Endothelial cell of umbilical vein (primary cell): ENCODE results near the gene TP73. TPM values are rescaled to one million over a fixed set of nuclear protein-coding genes. Genes with fewer than 3 reads are reported as not detected.

Experiments
- BruUV-seq: library from RNA; stranded (reverse); fragments of 400-500 nt; replicated peaks from 2 replicates; lab custom pipeline; 2021; lab: Mats Ljungman, UMichigan
- CTCF ChIA-PET: fragments of 300-600, 350-600 bp; sonication (Branson Sonifier 250); formaldehyde crosslinking; loops from one replicate; lab custom pipeline; 2021; ENCODE audit warnings: antibody characterized with exemption, inconsistent platforms; lab: Charles Lee
- POLR2A ChIA-PET: fragments of 300-600, 350-600 bp; sonication (Branson Sonifier 250); formaldehyde crosslinking; loops from one replicate; lab custom pipeline; 2021; ENCODE audit warnings: antibody characterized with exemption, inconsistent platforms; lab: Charles Lee
- DNase-seq: peaks from one replicate; pipeline ENCODE4 v3.0.0-alpha.2; 2011; ENCODE audit warnings: low read depth, low spot score
- FAIRE-seq: peaks from 2 replicates; lab custom pipeline; 2011; peaks lifted over from hg19 to GRCh38; lab: Jason Lieb, UNC
- H2AFZ ChIP-seq: 2 replicates; pipeline ENCODE4 v1.6.0; 2012; ENCODE audit warnings: low read depth, low read length, control low read depth, inconsistent platforms
- H3K27ac ChIP-seq: 2 replicates; pipeline ENCODE4 v1.5.1; 2011; ENCODE audit warnings: low read depth, mild to moderate bottlenecking, control low read depth, low read length, moderate library complexity; ENCODE audit not compliant: insufficient read depth
- H3K27me3 ChIP-seq, 2 experiments: 2 replicates each; pipeline versions ENCODE4 v1.6.0 to v1.6.1; 2011; ENCODE audit warnings: low read length in 2 of 2, mixed read lengths in 1 of 2; ENCODE audit not compliant: control insufficient read depth in 2 of 2, insufficient read depth in 2 of 2
- H3K36me3 ChIP-seq, 2 experiments: 2 replicates in 1 of 2; 3 replicates in 1 of 2; pipeline ENCODE4 v1.5.1; 2011; ENCODE audit warnings: low read length in 2 of 2, mild to moderate bottlenecking in 1 of 2, moderate library complexity in 1 of 2; ENCODE audit not compliant: control insufficient read depth in 2 of 2, insufficient read depth in 2 of 2; ENCODE audit errors: extremely low read depth in 1 of 2
- H3K4me1 ChIP-seq: 3 replicates; pipeline ENCODE4 v1.5.1; 2011; ENCODE audit warnings: mild to moderate bottlenecking, low read length; ENCODE audit not compliant: control insufficient read depth, insufficient read depth; ENCODE audit errors: extremely low read depth
- H3K4me2 ChIP-seq: 2 replicates; pipeline ENCODE4 v1.6.1; 2011; ENCODE audit warnings: low read length, control low read depth, mixed read lengths; ENCODE audit not compliant: insufficient read depth
- H3K4me3 ChIP-seq, 3 experiments: fragments of 200-600 bp in 1 of 3; sonication (generic), shearing (Covaris generic) in 1 of 3; replicated peaks in 1 of 3; 2 replicates each; pipeline ENCODE4 v1.5.1; 2011 to 2016; ENCODE audit warnings: control low read depth in 3 of 3, low read length in 3 of 3, mild to moderate bottlenecking in 2 of 3, inconsistent platforms in 1 of 3, low read depth in 1 of 3, moderate library complexity in 1 of 3; ENCODE audit not compliant: insufficient read depth in 1 of 3
- H3K79me2 ChIP-seq: 2 replicates; pipeline ENCODE4 v1.6.0; 2012; ENCODE audit warnings: low read length, inconsistent platforms; ENCODE audit not compliant: control insufficient read depth, insufficient read depth
- H3K9ac ChIP-seq: replicated peaks from 2 replicates; pipeline ENCODE3; 2011; ENCODE audit warnings: low read length, control low read depth; ENCODE audit not compliant: insufficient read depth; ENCODE audit errors: extremely low read depth
- H3K9me1 ChIP-seq: replicated peaks from 3 replicates; pipeline ENCODE4 v1.6.0; 2011; ENCODE audit warnings: mild to moderate bottlenecking, low read length; ENCODE audit not compliant: control insufficient read depth, insufficient read depth; ENCODE audit errors: extremely low read depth
- H3K9me3 ChIP-seq: replicated peaks from 2 replicates; pipeline ENCODE4 v1.5.1; 2012; ENCODE audit warnings: low read length, inconsistent platforms; ENCODE audit not compliant: control insufficient read depth, insufficient read depth
- H4K20me1 ChIP-seq: replicated peaks from 2 replicates; pipeline ENCODE3; 2011; ENCODE audit warnings: mild to moderate bottlenecking, low read length; ENCODE audit not compliant: control insufficient read depth, insufficient read depth; ENCODE audit errors: extremely low read depth
- CTCF ChIP-seq, 2 donors: IDR thresholded peaks; 1 replicate in 1 of 2; 2 replicates in 1 of 2; pipeline ENCODE4 v1.5.1; 2011; ENCODE audit warnings: low read length in 2 of 2, mild to moderate bottlenecking in 2 of 2, moderate library complexity in 2 of 2, control low read depth in 1 of 2, inconsistent platforms in 1 of 2, low read depth in 1 of 2; ENCODE audit not compliant: insufficient read depth in 1 of 2; ENCODE audit errors: extremely low read depth in 1 of 2
- EZH2 ChIP-seq: IDR thresholded peaks from 2 replicates; pipeline ENCODE4 v1.6.1; 2012; ENCODE audit warnings: borderline replicate concordance, low read depth, mild to moderate bottlenecking, moderate library complexity, low read length, inconsistent platforms; ENCODE audit not compliant: severe bottlenecking
- FOS ChIP-seq: IDR thresholded peaks from 2 replicates; pipeline ENCODE4 v1.6.1; 2011; ENCODE audit warnings: mild to moderate bottlenecking, low read length, moderate library complexity, borderline replicate concordance; ENCODE audit not compliant: insufficient read depth
- GATA2 ChIP-seq: IDR thresholded peaks from 2 replicates; pipeline ENCODE4 v1.7.0; 2011; ENCODE audit warnings: low read depth, mild to moderate bottlenecking, moderate library complexity, mixed read lengths, low read length; ENCODE audit not compliant: insufficient read length, insufficient read depth
- JUN ChIP-seq: IDR thresholded peaks from 2 replicates; pipeline ENCODE4 v1.6.1; 2011; ENCODE audit warnings: borderline replicate concordance, low read depth; ENCODE audit not compliant: insufficient read length, insufficient read depth
- MAX ChIP-seq: IDR thresholded peaks from 2 replicates; pipeline ENCODE4 v1.6.1; 2011; ENCODE audit not compliant: insufficient read depth, insufficient read length
- MYC ChIP-seq: IDR thresholded peaks from one replicate; pipeline ENCODE4 v1.6.1; 2011; ENCODE audit warnings: mild to moderate bottlenecking, low read depth, low read length
- POLR2A ChIP-seq: IDR thresholded peaks from 2 replicates; pipeline ENCODE4 v1.6.1; 2012; ENCODE audit warnings: low read depth, mild to moderate bottlenecking, control low read depth, low read length
- POLR2AphosphoS5 ChIP-seq: IDR thresholded peaks from 2 replicates; pipeline ENCODE4 v1.6.1; 2012; ENCODE audit warnings: low read depth, mild to moderate bottlenecking, control low read depth, low read length, moderate library complexity; ENCODE audit not compliant: insufficient read depth
- dilution Hi-C: fragments of 300-500 bp; cut with MboI; formaldehyde crosslinking; loops from one replicate; pipeline ENCODE4 v1.15.0; 2019; ENCODE audit warnings: low sequenced_read_pairs; ENCODE audit not compliant: extremely low pct_ligation_motif_present
- intact Hi-C: fragments of 100-400 bp; cut with micrococcal nuclease; formaldehyde crosslinking; loops from one replicate; pipeline ENCODE4 v1.10.0; 2022
- polyA plus RNA-seq, 4 experiments: library from polyadenylated mRNA; depleted of rRNA in 3 of 4; stranded (reverse) in 3 of 4; unstranded in 1 of 4; fragments of >200 nt; gene quantifications; 2 replicates each; pipeline versions ENCODE4 v1.2.1 to v1.2.3, GENCODE V29; 2011 to 2012; ENCODE audit warnings: missing spikeins in 1 of 4
- total RNA-seq: library from RNA; stranded (reverse); gene quantifications from 2 replicates; pipeline ENCODE4 v1.2.3, GENCODE V29; 2021

The TP73 gene
- total and polyA plus RNA-seq, 2 donors (not counting 3 experiments of a cell fraction or from before 2014, with no cell fraction given) = 0.03 to 0.15 TPM

- Histone ChIP-seq H3K9ac (no peak overlapping the region), H3K79me2 (no peaks in the 10 kb centered on the region), H3K27ac (no peak overlapping the region), H4K20me1 (no peaks in the 10 kb centered on the region), H3K4me3 (no peak overlapping the region), H3K9me1 (no peaks in the 10 kb centered on the region), H3K27me3 (peaks cover 0 to 8% of the 10 kb centered on the region in 2 experiments), H3K9me3 (no peaks in the 10 kb centered on the region), H3K4me2 (no peak overlapping the region), H3K4me1 (no peaks in the 10 kb centered on the region), H2AFZ (no peak overlapping the region), H3K36me3 (no peaks in the 10 kb centered on the region)
- dilution Hi-C loops = no loop called here
- DNase-seq = no peak
- intact Hi-C loops = no loop called here
- no peak for FAIRE-seq
- CTCF ChIA-PET = interaction anchor here (1.0 kb wide), 1 partner anchor 29 kb away, joined by 4 read pairs; no protein-coding TSS in a partner anchor
- POLR2A ChIA-PET = interaction anchor here (0.7 kb wide), 1 partner anchor 308 kb away, joined by 5 read pairs; no protein-coding TSS in a partner anchor
- no TSS peak for BruUV-seq
- no peak for TF ChIP-seq GATA2
- no peak for TF ChIP-seq MAX
- TF ChIP-seq EZH2 = no peak
- TF ChIP-seq POLR2A = no peak
- TF ChIP-seq FOS = no peak
- TF ChIP-seq POLR2AphosphoS5 = no peak
- TF ChIP-seq JUN = no peak
- no peak for TF ChIP-seq CTCF (IDR thresholded peaks at IDR 0.05; ENCODE audit: extremely low read depth in 1 of 2, insufficient read depth in 1 of 2, low read depth in 1 of 2, low read length in 2 of 2)
- no peak for TF ChIP-seq MYC
These were observed 101.5 kb downstream of the TP73 start for GRCh38 chr1:3753656-3754454.
